Adipocyte (in vitro differentiated cells): ENCODE measurements around the gene NUDT3.
"Not testable (repeated sequence)": the region's sequence is repeated elsewhere in the genome, so short reads cannot be mapped to it uniquely, and the experiment has no call there.

Experiments used
- DNase-seq: peaks from one replicate; pipeline ENCODE4 v3.0.0-alpha.2; 2015; ENCODE audit warnings: low read depth
- H3K27me3 ChIP-seq: replicated peaks from 2 replicates; pipeline ENCODE4 v1.7.0; 2013; ENCODE audit warnings: mild to moderate bottlenecking, low read length, moderate library complexity; ENCODE audit not compliant: control insufficient read depth, insufficient read depth
- H3K36me3 ChIP-seq: 2 replicates; pipeline ENCODE4 v1.7.0; 2013; ENCODE audit warnings: low read length, mild to moderate bottlenecking, moderate library complexity; ENCODE audit not compliant: control insufficient read depth, insufficient read depth, severe bottlenecking
- H3K4me1 ChIP-seq: 2 replicates; pipeline ENCODE4 v1.7.0; 2013; ENCODE audit warnings: mild to moderate bottlenecking, low read length, moderate library complexity; ENCODE audit not compliant: control insufficient read depth, insufficient read depth
- H3K4me3 ChIP-seq: 2 replicates; pipeline ENCODE4 v1.7.0; 2013; ENCODE audit warnings: mild to moderate bottlenecking, low read length, moderate library complexity
- H3K9ac ChIP-seq: 2 replicates; pipeline ENCODE4 v1.7.0; 2013; ENCODE audit warnings: mild to moderate bottlenecking, low read length, moderate library complexity
- H3K9me3 ChIP-seq: 2 replicates; pipeline ENCODE4 v1.7.0; 2013; ENCODE audit warnings: mild to moderate bottlenecking, low read length, moderate library complexity; ENCODE audit not compliant: control insufficient read depth

The NUDT3 gene

DNA sequence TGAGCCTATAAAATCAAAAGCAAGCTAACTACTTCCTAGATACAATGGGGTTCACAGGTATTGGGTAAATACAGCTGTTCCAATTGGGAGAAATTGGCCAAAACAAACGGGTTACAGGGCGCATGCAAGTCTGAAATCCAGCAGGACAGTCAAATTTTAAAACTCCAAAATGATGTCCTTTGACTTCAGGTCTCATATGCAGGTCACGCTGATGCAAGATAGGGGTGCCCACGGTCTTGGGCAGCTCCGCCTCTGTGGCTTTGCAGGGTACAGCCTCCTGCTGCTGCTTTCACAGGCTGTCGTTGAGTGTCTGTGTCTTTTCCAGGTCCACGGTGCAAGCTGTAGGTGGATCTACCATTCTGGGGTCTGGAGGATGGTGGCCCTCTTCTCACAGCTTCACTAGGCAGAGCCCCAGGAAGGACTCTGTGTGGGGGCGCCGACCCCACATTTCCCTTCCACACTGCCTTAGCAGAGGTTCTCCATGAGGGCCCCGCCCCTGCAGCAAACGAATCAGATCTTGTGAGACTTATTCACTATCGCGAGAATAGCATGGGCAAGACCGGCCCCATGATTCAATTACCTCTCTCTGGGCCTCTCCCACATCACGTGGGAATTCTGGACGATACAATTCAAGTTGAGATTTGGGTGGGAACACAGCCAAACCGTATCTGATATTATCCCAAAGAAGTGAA lies 131.7 kb downstream of the NUDT3 start:
- no peak for DNase-seq
- no peak overlapping the region for H3K9ac ChIP-seq

GRCh38 chr6:34259529-34260069 lies 132.9 kb downstream of the NUDT3 start:
- DNase-seq, result no peak
- H3K4me1 ChIP-seq, result no peaks in the 10 kb centered on the region

More for the DNA sequence above, 131.7 kb downstream of the NUDT3 start:
- H3K4me1 ChIP-seq, result no peaks in the 10 kb centered on the region
- H3K4me3 ChIP-seq, result no peak overlapping the region
- no peaks in the 10 kb centered on the region for H3K36me3 ChIP-seq
- H3K9me3 ChIP-seq, result peaks cover 10% of the 10 kb centered on the region
- H3K27me3 ChIP-seq, result no peaks in the 10 kb centered on the region

GRCh38 chr6:34252395-34252794 lies 140.1 kb downstream of the NUDT3 start:
- H3K9me3 ChIP-seq, H3K36me3 ChIP-seq, H3K27me3 ChIP-seq, H3K9ac ChIP-seq, H3K4me1 ChIP-seq, DNase-seq, H3K4me3 ChIP-seq: not testable (repeated sequence)

More at GRCh38 chr6:34259529-34260069, 132.9 kb downstream of the NUDT3 start:
- no peak overlapping the region for H3K9ac ChIP-seq
- H3K27me3 ChIP-seq, result no peaks in the 10 kb centered on the region
- H3K36me3 ChIP-seq, result no peaks in the 10 kb centered on the region
- H3K4me3 ChIP-seq, result no peak overlapping the region
- peaks cover 7% of the 10 kb centered on the region for H3K9me3 ChIP-seq

DNA sequence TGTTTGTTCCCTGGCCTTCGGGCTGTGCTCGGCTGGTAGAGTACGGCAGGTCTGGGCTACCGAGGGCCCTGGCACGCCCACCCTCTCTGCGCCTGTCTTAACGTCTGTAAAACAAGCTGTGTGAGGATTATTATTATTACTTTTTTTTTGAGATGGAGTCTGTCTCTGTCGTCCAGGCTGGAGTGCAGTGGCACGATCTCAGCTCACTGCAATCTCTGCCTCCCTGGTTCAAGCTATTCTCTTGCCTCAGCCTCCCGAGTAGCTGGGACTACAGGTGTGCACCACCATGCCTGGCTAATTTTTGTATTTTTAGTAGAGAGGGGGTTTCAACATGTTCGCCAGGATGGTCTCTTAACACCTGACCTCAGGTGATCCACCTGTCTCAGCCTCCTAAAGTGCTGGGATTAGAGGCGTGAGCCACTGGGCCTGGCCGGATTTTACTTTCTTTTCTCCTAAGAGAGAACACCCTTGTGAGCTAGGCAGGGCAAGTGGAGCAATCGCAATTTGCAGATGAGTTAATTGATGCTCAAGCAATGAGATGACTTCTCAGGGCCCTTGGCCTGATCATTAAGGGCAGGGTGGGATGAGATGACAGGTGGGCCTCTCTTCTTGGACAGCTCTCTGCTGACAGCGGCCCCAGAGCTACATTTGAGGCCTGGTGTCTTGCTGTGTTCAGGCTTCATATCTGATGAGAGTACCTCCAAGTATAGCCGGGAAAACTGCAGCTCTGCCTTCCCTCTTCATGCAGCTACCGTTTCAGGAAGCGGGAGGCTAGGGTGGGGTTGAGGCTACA lies 142.8 kb downstream of the NUDT3 start:
- Histone ChIP-seq H3K4me1 (peaks cover 6% of the 10 kb centered on the region), H3K36me3 (peaks cover 3% of the 10 kb centered on the region), H3K9ac (peak overlapping the region; percentile 88), H3K27me3 (no peaks in the 10 kb centered on the region), H3K4me3 (peak overlapping the region; percentile 95), H3K9me3 (no peaks in the 10 kb centered on the region)
- DNase-seq, result no peak

- peak within 1 kb of the TSS; percentile 95 for H3K4me3 ChIP-seq
- peaks cover 14% of the 10 kb centered on the region for H3K4me1 ChIP-seq
- DNase-seq, result peak; percentile 99
- peak within 1 kb of the TSS; percentile 94 for H3K9ac ChIP-seq
- H3K9me3 ChIP-seq, result no peaks in the 10 kb centered on the region
- peaks cover 3% of the 10 kb centered on the region for H3K36me3 ChIP-seq
- H3K27me3 ChIP-seq, result no peaks in the 10 kb centered on the region
Measured at GRCh38 chr6:34248727-34249468, 143.6 kb downstream of the NUDT3 start, which contains the start of gene SMIM29. TSS of gene SMIM29 (minus strand) at chr6:34249006. CDS start at chr6:34247791, 1,215 bp downstream.

DNA sequence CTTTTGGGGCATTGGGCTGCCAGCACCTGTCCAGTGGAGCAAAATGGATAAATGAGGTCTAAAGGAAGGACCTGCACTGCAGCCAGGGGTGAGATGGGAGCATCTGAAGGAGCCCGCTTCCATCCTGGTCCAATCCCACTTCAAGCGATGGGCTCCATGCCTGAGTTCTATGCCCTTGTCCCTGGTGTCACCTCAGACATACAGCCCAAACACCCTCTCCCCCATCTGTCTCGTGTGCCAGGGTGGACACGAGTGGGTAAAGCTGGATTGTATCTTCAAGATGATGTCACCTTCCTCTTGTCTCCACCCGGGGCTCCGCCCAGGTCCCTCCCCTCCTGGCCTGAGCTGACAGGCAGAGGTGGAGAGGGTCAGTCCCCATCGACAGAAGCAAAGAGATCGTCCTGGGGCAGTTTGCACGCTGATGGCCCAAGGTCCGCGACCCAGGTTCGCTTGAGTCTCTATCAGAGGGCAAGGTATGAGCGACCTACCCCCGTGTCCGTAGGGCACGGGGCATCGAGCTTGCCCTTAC lies 144.2 kb downstream of the NUDT3 start:
- H3K36me3 ChIP-seq, result peaks cover 7% of the 10 kb centered on the region
- peak overlapping the region; percentile 95 for H3K4me3 ChIP-seq
- H3K9me3 ChIP-seq, result no peaks in the 10 kb centered on the region
- DNase-seq, result peak; percentile 59
- no peaks in the 10 kb centered on the region for H3K27me3 ChIP-seq
- H3K9ac ChIP-seq, result peak overlapping the region; percentile 94
- H3K4me1 ChIP-seq, result peaks cover 20% of the 10 kb centered on the region

DNA sequence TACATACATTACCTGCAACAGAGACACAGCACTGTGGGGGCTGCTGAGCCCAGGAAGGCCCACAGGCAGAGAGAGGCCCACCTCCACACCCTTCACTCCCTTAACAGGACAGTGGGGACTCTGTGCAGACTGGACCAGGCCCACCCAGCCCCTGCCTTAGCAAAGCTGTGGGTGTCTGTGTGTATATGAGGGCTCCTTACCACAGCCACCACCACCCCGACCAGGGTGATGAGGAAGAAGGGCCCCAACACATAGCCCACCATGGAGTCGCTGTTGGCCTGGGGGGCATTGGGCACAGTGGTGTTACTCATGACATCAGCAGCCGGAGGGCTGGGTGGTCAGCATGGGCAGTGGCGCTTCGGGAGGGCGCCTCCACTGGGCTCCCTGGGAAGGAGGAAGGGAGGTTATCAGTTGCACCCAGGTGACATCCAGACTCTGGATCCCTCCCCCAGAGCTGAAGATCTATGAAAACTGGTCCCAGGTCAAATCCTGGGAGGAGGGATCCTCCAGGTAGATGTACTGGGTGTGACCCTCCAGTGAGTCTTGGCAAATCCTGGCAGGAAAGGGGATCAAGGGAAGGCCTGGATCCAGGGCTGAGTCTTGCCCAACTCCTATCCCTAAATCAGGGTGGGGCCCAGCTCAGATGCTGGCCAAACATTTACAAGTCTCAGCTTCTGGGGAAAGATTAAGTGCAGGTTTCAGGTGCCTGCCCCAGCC lies 144.8 kb downstream of the NUDT3 start:
- no peaks in the 10 kb centered on the region for H3K9me3 ChIP-seq
- peaks cover 7% of the 10 kb centered on the region for H3K36me3 ChIP-seq
- no peaks in the 10 kb centered on the region for H3K27me3 ChIP-seq
- peaks cover 27% of the 10 kb centered on the region for H3K4me1 ChIP-seq
- H3K9ac ChIP-seq, result peak overlapping the region; percentile 94
- H3K4me3 ChIP-seq, result peak overlapping the region; percentile 95
- DNase-seq, result peak; percentile 28

- Histone ChIP-seq H3K4me3 (no peak overlapping the region), H3K4me1 (peaks cover 32% of the 10 kb centered on the region), H3K9ac (no peak overlapping the region), H3K27me3 (no peaks in the 10 kb centered on the region), H3K9me3 (no peaks in the 10 kb centered on the region), H3K36me3 (peaks cover 13% of the 10 kb centered on the region)
- DNase-seq, result peak; percentile 53
Measured at GRCh38 chr6:34246563-34247391, 145.7 kb downstream of the NUDT3 start.

DNA sequence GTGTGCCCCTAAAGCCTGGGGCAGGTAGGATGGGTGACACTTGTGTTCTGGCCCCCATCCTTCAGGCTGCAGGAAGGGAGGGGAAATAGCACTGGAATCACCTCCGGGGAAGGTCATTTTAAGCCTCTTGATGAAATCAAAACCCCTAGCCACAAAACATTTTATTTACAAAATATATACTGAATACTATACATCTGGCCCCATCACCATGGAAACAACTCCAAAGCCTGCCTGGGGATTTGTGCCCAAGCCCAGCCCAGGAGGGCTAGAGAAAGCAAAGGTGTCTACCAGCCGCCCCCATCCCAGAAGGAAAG lies 146.3 kb downstream of the NUDT3 start:
- H3K27me3 ChIP-seq, result no peaks in the 10 kb centered on the region
- no peak overlapping the region for H3K4me3 ChIP-seq
- H3K9ac ChIP-seq, result no peak overlapping the region
- peaks cover 32% of the 10 kb centered on the region for H3K4me1 ChIP-seq
- H3K36me3 ChIP-seq, result peaks cover 18% of the 10 kb centered on the region
- H3K9me3 ChIP-seq, result no peaks in the 10 kb centered on the region
- DNase-seq, result no peak

GRCh38 chr6:34245761-34246140 lies 146.7 kb downstream of the NUDT3 start:
- not testable (repeated sequence) for DNase-seq, H3K9me3 ChIP-seq, H3K9ac ChIP-seq, H3K27me3 ChIP-seq, H3K4me3 ChIP-seq
- Histone ChIP-seq H3K4me1 (peaks cover 32% of the 10 kb centered on the region), H3K36me3 (peaks cover 22% of the 10 kb centered on the region)
